Stomach (tissue), 4 donors: Measurements from ENCODE around the gene PWP1.

Experiments used
- CTCF ChIP-seq, 7 experiments: fragments of 450-650 bp in 4 of 7; fragments of 200-600 bp in 3 of 7; sonication (generic) in 3 of 7; IDR thresholded peaks; one replicate each; pipeline ENCODE4 v1.5.1; 2016 to 2019; ENCODE audit warnings: antibody characterized with exemption in 7 of 7, control low read depth in 2 of 7, mild to moderate bottlenecking in 1 of 7
- POLR2AphosphoS5 ChIP-seq, 3 donors: sonication (generic); formaldehyde crosslinking; IDR thresholded peaks; one replicate each; pipeline ENCODE4 v1.6.1; 2016; ENCODE audit warnings: antibody characterized with exemption in 3 of 3

GRCh38 chr12:107657621-107658020, 28.0 kb upstream of the PWP1 start:
- no peak for TF ChIP-seq CTCF (IDR thresholded peaks at IDR 0.05)
- TF ChIP-seq POLR2AphosphoS5 (IDR thresholded peaks at IDR 0.05), result no peak
